ENCODE data around the gene CENPF. TPM values are rescaled to one million over a fixed set of nuclear protein-coding genes. Genes with fewer than 3 reads are reported as not detected.

CENPF gene
- total and polyA plus RNA-seq, 8 donors: 0.15 to 43.2 (median 6.8) TPM

- Histone ChIP-seq H3K27ac (no peak overlapping the region), H3K27me3 (no peaks in the 10 kb centered on the region), H3K36me3 (no peaks in the 10 kb centered on the region), H3K4me1 (peaks cover 0 to 3% (median 0%) of the 10 kb centered on the region in 4 donors), H3K4me3 (no peak overlapping the region), H3K9me3 (no peaks in the 10 kb centered on the region)
- intact Hi-C loops (cut with DNase I; ENCODE audit: low total_unique reads): no loop called here
- DNase-seq: no peak
- TF ChIP-seq EP300 (IDR thresholded peaks at IDR 0.05): no peak
- no peak for TF ChIP-seq POLR2A (IDR thresholded peaks at IDR 0.05)
- TF ChIP-seq CTCF (IDR thresholded peaks at IDR 0.05): no peak
- no peak for TF ChIP-seq POLR2AphosphoS5 (IDR thresholded peaks at IDR 0.05)
- 71 to 89% (median 80%) methylated on average over 3 of the region's 3 CpGs for WGBS, 5 donors
Measured at GRCh38 chr1:214688891-214689290, 85.9 kb downstream of the CENPF start.

GRCh38 chr1:214694769-214695168, 91.8 kb downstream of the CENPF start:
- Histone ChIP-seq H3K27ac (no peak overlapping the region), H3K36me3 (no peaks in the 10 kb centered on the region), H3K4me3 (no peak overlapping the region), H3K27me3 (no peaks in the 10 kb centered on the region), H3K9me3 (no peaks in the 10 kb centered on the region), H3K4me1 (no peaks in the 10 kb centered on the region)
- TF ChIP-seq EP300 (IDR thresholded peaks at IDR 0.05) (no peak), POLR2AphosphoS5 (IDR thresholded peaks at IDR 0.05) (no peak), POLR2A (IDR thresholded peaks at IDR 0.05) (no peak), CTCF (IDR thresholded peaks at IDR 0.05) (no peak)
- intact Hi-C loops (cut with DNase I; ENCODE audit: low total_unique reads): no loop called here
- no peak for DNase-seq
- 66 to 88% (median 73%) methylated on average over 4 of the region's 4 CpGs for WGBS, 5 donors

DNA sequence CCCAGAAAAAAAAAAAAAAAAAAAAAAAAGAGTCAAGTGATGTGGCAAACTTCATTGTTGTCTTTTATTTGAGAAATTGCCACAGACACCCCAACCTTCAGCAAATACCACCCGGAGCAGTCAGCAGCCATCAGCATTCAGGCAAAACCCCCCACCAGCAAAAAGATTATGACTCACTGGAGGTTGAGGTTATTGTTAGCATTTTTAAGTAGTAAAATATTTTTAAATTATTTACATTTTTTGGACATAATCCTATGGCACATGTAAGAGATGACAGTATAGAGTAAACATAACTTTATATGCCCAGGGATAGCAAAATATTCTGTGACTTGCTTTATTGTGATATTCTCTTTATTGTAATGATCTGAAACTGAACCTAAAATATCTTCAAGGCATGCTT, 95.6 kb downstream of the CENPF start:
- TF ChIP-seq CTCF (IDR thresholded peaks at IDR 0.05): no peak
- no peak for TF ChIP-seq POLR2AphosphoS5 (IDR thresholded peaks at IDR 0.05)
- no peak for TF ChIP-seq POLR2A (IDR thresholded peaks at IDR 0.05)
- TF ChIP-seq EP300 (IDR thresholded peaks at IDR 0.05): no peak
- H3K4me1 ChIP-seq: no peaks in the 10 kb centered on the region
- intact Hi-C loops (cut with DNase I; ENCODE audit: low total_unique reads): no loop called here
- H3K27me3 ChIP-seq: no peaks in the 10 kb centered on the region
- H3K4me3 ChIP-seq: no peak overlapping the region
- no peak for DNase-seq
- 71 to 81% (median 75%) methylated on average over 1 of the region's 1 CpG for WGBS, 5 donors
- no peaks in the 10 kb centered on the region for H3K36me3 ChIP-seq
- peaks cover 0 to 4% (median 0%) of the 10 kb centered on the region in 4 donors for H3K9me3 ChIP-seq
- H3K27ac ChIP-seq: no peak overlapping the region

DNA sequence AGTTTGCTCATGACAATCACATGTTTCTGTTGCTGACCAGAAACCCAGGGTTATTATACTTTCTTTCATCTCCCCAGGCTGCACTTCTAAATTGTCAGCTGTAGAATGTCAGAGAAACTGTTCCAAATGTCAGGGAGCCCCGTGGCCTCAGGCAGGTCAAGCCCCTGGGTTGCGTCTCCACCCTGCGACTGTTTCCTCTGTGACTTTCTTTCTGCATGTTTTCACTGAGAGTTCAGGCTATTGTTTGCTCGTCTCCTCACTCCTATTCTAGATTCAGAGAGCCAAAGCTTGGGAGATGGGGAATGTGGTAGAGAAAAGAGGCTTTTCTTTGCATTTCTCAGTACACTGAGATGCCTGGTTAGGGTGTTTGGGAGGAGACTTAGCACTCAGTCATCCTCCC, 97.4 kb downstream of the CENPF start:
- Histone ChIP-seq H3K9me3 (peaks cover 0 to 16% (median 12%) of the 10 kb centered on the region in 4 donors), H3K4me1 (no peaks in the 10 kb centered on the region), H3K27me3 (no peaks in the 10 kb centered on the region), H3K36me3 (no peaks in the 10 kb centered on the region), H3K27ac (no peak overlapping the region), H3K4me3 (no peak overlapping the region)
- DNase-seq: no peak
- no peak for TF ChIP-seq POLR2AphosphoS5 (IDR thresholded peaks at IDR 0.05)
- no peak for TF ChIP-seq CTCF (IDR thresholded peaks at IDR 0.05)
- intact Hi-C loops (cut with DNase I; ENCODE audit: low total_unique reads): no loop called here
- WGBS, 5 donors: 27 to 35% (median 32%) methylated on average over 4 of the region's 4 CpGs
